ENCODE results near the gene PNO1. TPM values are rescaled to one million over a fixed set of nuclear protein-coding genes. Genes with fewer than 3 reads are reported as not detected.
"Not testable (repeated sequence)": the region's sequence is repeated elsewhere in the genome, so short reads cannot be mapped to it uniquely, and the experiment has no call there.

Gene PNO1
- total RNA-seq, result 10 to 100 TPM; 10.5 to 15.1 TPM

- Mint-ChIP-seq H3K4me1 (peaks cover 39% of the 10 kb centered on the region), H3K4me3 (peak within 1 kb of the TSS; percentile 92), H3K27ac (peak within 1 kb of the TSS; percentile 98), H3K36me3 (peaks cover 20% of the 10 kb centered on the region), H3K27me3 (no peaks in the 10 kb centered on the region), H3K9me3 (ENCODE audit: low read depth) (no peaks in the 10 kb centered on the region)
- DNase-seq (peak; percentile 98), ATAC-seq (peak; percentile 91)
- CTCF ChIA-PET, result interaction anchor here (0.6 to 2.5 kb wide), 12 partner anchors 13 to 284 kb away, joined by 3 to 12 read pairs (median 3); no protein-coding TSS in a partner anchor
These were observed at the start of gene PNO1 for GRCh38 chr2:68157402-68158133. Gene PNO1 (plus strand): TSS chr2:68157888. CDS start chr2:68157935, 47 bp downstream.

- ATAC-seq (no peak), DNase-seq (no peak)
- no peak overlapping the region for H3K4me3 Mint-ChIP-seq
- no peaks in the 10 kb centered on the region for H3K27me3 Mint-ChIP-seq
- peaks cover 14% of the 10 kb centered on the region for H3K9me3 Mint-ChIP-seq (ENCODE audit: low read depth)
- CTCF ChIA-PET, result no interaction called here
- H3K36me3 Mint-ChIP-seq, result peaks cover 8% of the 10 kb centered on the region
- no peaks in the 10 kb centered on the region for H3K4me1 Mint-ChIP-seq
- H3K27ac Mint-ChIP-seq, result no peak overlapping the region
These were observed 49.6 kb upstream of the PNO1 start for GRCh38 chr2:68108120-68108519.

- peaks cover 14% of the 10 kb centered on the region for H3K9me3 Mint-ChIP-seq (ENCODE audit: low read depth)
- no peak for DNase-seq
- no peak overlapping the region for H3K27ac Mint-ChIP-seq
- H3K4me3 Mint-ChIP-seq, result no peak overlapping the region
- no peak for ATAC-seq
- H3K4me1 Mint-ChIP-seq, result no peaks in the 10 kb centered on the region
- H3K36me3 Mint-ChIP-seq, result peaks cover 8% of the 10 kb centered on the region
- CTCF ChIA-PET, result no interaction called here
- H3K27me3 Mint-ChIP-seq, result no peaks in the 10 kb centered on the region
These were observed 47.6 kb upstream of the PNO1 start for GRCh38 chr2:68110102-68110501.

- Mint-ChIP-seq H3K27me3 (peaks cover 6% of the 10 kb centered on the region), H3K4me1 (no peaks in the 10 kb centered on the region), H3K36me3 (no peaks in the 10 kb centered on the region), H3K4me3 (no peak overlapping the region), H3K27ac (no peak overlapping the region), H3K9me3 (ENCODE audit: low read depth) (no peaks in the 10 kb centered on the region)
- no peak for ATAC-seq
- CTCF ChIA-PET, result interaction anchor here (1.4 kb wide), 1 partner anchor 15 kb away, joined by 3 read pairs; no protein-coding TSS in a partner anchor
- DNase-seq, result no peak
These were observed 41.7 kb upstream of the PNO1 start for GRCh38 chr2:68115965-68116364.

- H3K9me3 Mint-ChIP-seq (ENCODE audit: low read depth); H3K4me3 Mint-ChIP-seq; CTCF ChIA-PET; H3K4me1 Mint-ChIP-seq; H3K36me3 Mint-ChIP-seq; ATAC-seq; H3K27me3 Mint-ChIP-seq; DNase-seq; H3K27ac Mint-ChIP-seq: not testable (repeated sequence)
These were observed 39.8 kb upstream of the PNO1 start for GRCh38 chr2:68117922-68118321.

- CTCF ChIA-PET, result no interaction called here
- Mint-ChIP-seq H3K36me3 (no peaks in the 10 kb centered on the region), H3K4me1 (peaks cover 4% of the 10 kb centered on the region), H3K27ac (no peak overlapping the region), H3K4me3 (no peak overlapping the region), H3K27me3 (peaks cover 6% of the 10 kb centered on the region), H3K9me3 (ENCODE audit: low read depth) (no peaks in the 10 kb centered on the region)
- DNase-seq, result no peak
- no peak for ATAC-seq
These were observed 38.9 kb upstream of the PNO1 start for GRCh38 chr2:68118816-68119215.

GRCh38 chr2:68119504-68119903 lies 38.2 kb upstream of the PNO1 start:
- no peak for ATAC-seq
- H3K27ac Mint-ChIP-seq, result no peak overlapping the region
- peaks cover 6% of the 10 kb centered on the region for H3K27me3 Mint-ChIP-seq
- no peak overlapping the region for H3K4me3 Mint-ChIP-seq
- no peak for DNase-seq
- H3K36me3 Mint-ChIP-seq, result no peaks in the 10 kb centered on the region
- CTCF ChIA-PET, result interaction anchor here (1.1 kb wide), 1 partner anchor 323 kb away, joined by 3 read pairs; no protein-coding TSS in a partner anchor
- H3K4me1 Mint-ChIP-seq, result peaks cover 4% of the 10 kb centered on the region
- no peaks in the 10 kb centered on the region for H3K9me3 Mint-ChIP-seq (ENCODE audit: low read depth)

- ATAC-seq (peak; percentile 27), DNase-seq (peak; percentile 78)
- CTCF ChIA-PET, result interaction anchor here (0.6 to 6.5 kb wide), 31 partner anchors 9 to 322 kb away, joined by 3 to 55 read pairs (median 5); partner anchors contain the start of genes C1D, CNRIP1, PLEK and PNO1
- Mint-ChIP-seq H3K9me3 (ENCODE audit: low read depth) (no peaks in the 10 kb centered on the region), H3K27ac (no peak overlapping the region), H3K36me3 (no peaks in the 10 kb centered on the region), H3K4me3 (no peak overlapping the region), H3K4me1 (peaks cover 4% of the 10 kb centered on the region), H3K27me3 (peaks cover 6% of the 10 kb centered on the region)
These were observed 35.6 kb upstream of the PNO1 start for GRCh38 chr2:68121873-68122679.

- ATAC-seq, result no peak
- Mint-ChIP-seq H3K4me3 (no peak overlapping the region), H3K27ac (no peak overlapping the region), H3K36me3 (no peaks in the 10 kb centered on the region), H3K9me3 (ENCODE audit: low read depth) (no peaks in the 10 kb centered on the region), H3K27me3 (peaks cover 5% of the 10 kb centered on the region), H3K4me1 (peaks cover 4% of the 10 kb centered on the region)
- CTCF ChIA-PET, result interaction anchor here (0.7 to 6.5 kb wide), 28 partner anchors 10 to 317 kb away, joined by 3 to 55 read pairs (median 6); partner anchors contain the start of genes C1D, CNRIP1, PLEK and PNO1
- DNase-seq, result no peak
These were observed 35.1 kb upstream of the PNO1 start for GRCh38 chr2:68122680-68122964.

GRCh38 chr2:68124321-68124720 lies 33.4 kb upstream of the PNO1 start:
- CTCF ChIA-PET, result interaction anchor here (2.0 to 6.5 kb wide), 2 partner anchors 160 to 188 kb away, joined by 4 to 55 read pairs; no protein-coding TSS in a partner anchor
- Mint-ChIP-seq H3K36me3 (no peaks in the 10 kb centered on the region), H3K4me1 (peaks cover 4% of the 10 kb centered on the region), H3K4me3 (no peak overlapping the region), H3K9me3 (ENCODE audit: low read depth) (no peaks in the 10 kb centered on the region), H3K27me3 (no peaks in the 10 kb centered on the region), H3K27ac (no peak overlapping the region)
- DNase-seq, result no peak
- ATAC-seq, result no peak

- Mint-ChIP-seq H3K9me3 (ENCODE audit: low read depth) (no peaks in the 10 kb centered on the region), H3K27ac (no peak overlapping the region), H3K4me3 (no peak overlapping the region), H3K4me1 (peaks cover 4% of the 10 kb centered on the region), H3K27me3 (no peaks in the 10 kb centered on the region), H3K36me3 (no peaks in the 10 kb centered on the region)
- ATAC-seq, result no peak
- CTCF ChIA-PET, result interaction anchor here (6.5 kb wide), 1 partner anchor 158 kb away, joined by 55 read pairs; no protein-coding TSS in a partner anchor
- DNase-seq, result no peak
These were observed 31.9 kb upstream of the PNO1 start for GRCh38 chr2:68125821-68126220.

GRCh38 chr2:68126561-68126960 lies 31.1 kb upstream of the PNO1 start:
- DNase-seq, result no peak
- no peak for ATAC-seq
- no peak overlapping the region for H3K4me3 Mint-ChIP-seq
- H3K27me3 Mint-ChIP-seq, result no peaks in the 10 kb centered on the region
- no peak overlapping the region for H3K27ac Mint-ChIP-seq
- H3K9me3 Mint-ChIP-seq (ENCODE audit: low read depth), result no peaks in the 10 kb centered on the region
- H3K36me3 Mint-ChIP-seq, result no peaks in the 10 kb centered on the region
- peaks cover 4% of the 10 kb centered on the region for H3K4me1 Mint-ChIP-seq
- CTCF ChIA-PET, result interaction anchor here (6.5 kb wide), 1 partner anchor 158 kb away, joined by 55 read pairs; no protein-coding TSS in a partner anchor

GRCh38 chr2:68127358-68128242 lies 30.1 kb upstream of the PNO1 start:
- ATAC-seq, result no peak
- Mint-ChIP-seq H3K27ac (no peak overlapping the region), H3K9me3 (ENCODE audit: low read depth) (no peaks in the 10 kb centered on the region), H3K4me1 (no peaks in the 10 kb centered on the region), H3K27me3 (no peaks in the 10 kb centered on the region), H3K36me3 (no peaks in the 10 kb centered on the region), H3K4me3 (no peak overlapping the region)
- no peak for DNase-seq
- CTCF ChIA-PET, result interaction anchor here (6.5 kb wide), 1 partner anchor 157 kb away, joined by 55 read pairs; no protein-coding TSS in a partner anchor

All from activated CD8-positive, alpha-beta memory T cell treated with anti-CD3 and anti-CD28 coated beads, Interleukin-2, amount 10 ng/mL, durations not matched to agents 7 days and 5 days (primary cell).